Lung (tissue), 5 donors: ENCODE results near the gene BLOC1S1. TPM values are rescaled to one million over a fixed set of nuclear protein-coding genes. Genes with fewer than 3 reads are reported as not detected.

Source experiments
- polyA plus RNA-seq, 2 donors: library from polyadenylated mRNA; stranded (reverse); fragments of 200-250 nt; gene quantifications; one replicate each; pipeline ENCODE4 v1.2.1, GENCODE V29; 2013
- small RNA-seq: library from RNA; depleted of rRNA; stranded (forward); fragments of <200 nt; gene quantifications from one replicate; pipeline ENCODE3, GENCODE V24; 2014; ENCODE audit warnings: low replicate concordance
- total RNA-seq, 2 donors: library from RNA; depleted of rRNA in 1 of 2; stranded (reverse); fragments of >200 nt in 1 of 2; gene quantifications; one replicate each; pipeline ENCODE4 v1.2.1, GENCODE V29; 2014 to 2021
- donor health status: Bipolar disorder and iron deficiency.
- donor health status: healthy.
- donor health status: DM: yes; HTN: yes; CAD: no.

BLOC1S1 gene
- total and polyA plus RNA-seq, 4 donors: 53.9 to 374 (median 242) TPM

Small RNAs within 50 kb of the gene (small RNA-seq; reads per million reads assigned to genes)
- not detected for gene AC009779.1
- not detected for gene RF00017

Other genes starting within 250 kb of the BLOC1S1 start
- not detected for gene OR6C70, start 245.9 kb upstream of the BLOC1S1 start, total RNA-seq
- gene OR6C70, start 245.9 kb upstream of the BLOC1S1 start, polyA plus RNA-seq: not detected
- not detected for gene OR6C68, start 223.7 kb upstream of the BLOC1S1 start, total RNA-seq
- not detected for gene OR6C68, start 223.7 kb upstream of the BLOC1S1 start, polyA plus RNA-seq
- gene OR6C4, start 166.4 kb upstream of the BLOC1S1 start, total RNA-seq: not detected
- gene OR6C4, start 166.4 kb upstream of the BLOC1S1 start, polyA plus RNA-seq: not detected
- not detected for gene OR2AP1, start 143.6 kb upstream of the BLOC1S1 start, total RNA-seq
- not detected for gene OR2AP1, start 143.6 kb upstream of the BLOC1S1 start, polyA plus RNA-seq
- not detected for gene OR10P1, start 79.2 kb upstream of the BLOC1S1 start, total RNA-seq
- not detected for gene OR10P1, start 79.2 kb upstream of the BLOC1S1 start, polyA plus RNA-seq
- 10 to 100 TPM; 13.5 to 28.4 TPM for gene ITGA7, start 8.1 kb upstream of the BLOC1S1 start, total RNA-seq
- gene ITGA7, start 8.1 kb upstream of the BLOC1S1 start, polyA plus RNA-seq: 10 to 100 TPM in 1 of 2 donors, 1 to 10 TPM in 1; 8.2 to 22.0 TPM
- gene RDH5, start 4.3 kb downstream of the BLOC1S1 start, total RNA-seq: 1 to 10 TPM; 4.4 to 5.4 TPM
- 1 to 10 TPM; 3.1 to 3.4 TPM for gene RDH5, start 4.3 kb downstream of the BLOC1S1 start, polyA plus RNA-seq
- 1,000 to 10,000 TPM in 1 of 2 donors, 100 to 1,000 TPM in 1; 516 to 1,425 TPM for gene CD63, start 13.0 kb downstream of the BLOC1S1 start, total RNA-seq
- gene CD63, start 13.0 kb downstream of the BLOC1S1 start, polyA plus RNA-seq: 1,000 to 10,000 TPM; 1,829 to 2,824 TPM
- gene GDF11, start 27.1 kb downstream of the BLOC1S1 start, total RNA-seq: 1 to 10 TPM; 2.8 to 8.3 TPM
- 1 to 10 TPM in 1 of 2 donors, under 1 TPM in 1; 0.93 to 3.5 TPM for gene GDF11, start 27.1 kb downstream of the BLOC1S1 start, polyA plus RNA-seq
- 10 to 100 TPM; 51.9 to 76.7 TPM for gene SARNP, start 101.7 kb downstream of the BLOC1S1 start, total RNA-seq
- gene SARNP, start 101.7 kb downstream of the BLOC1S1 start, polyA plus RNA-seq: 100 to 1,000 TPM in 1 of 2 donors, 10 to 100 TPM in 1; 87.7 to 102 TPM
- 10 to 100 TPM; 22.4 to 69.2 TPM for gene ORMDL2, start 102.0 kb downstream of the BLOC1S1 start, total RNA-seq
- gene ORMDL2, start 102.0 kb downstream of the BLOC1S1 start, polyA plus RNA-seq: 10 to 100 TPM; 94.6 to 98.1 TPM
- gene DNAJC14, start 113.5 kb downstream of the BLOC1S1 start, total RNA-seq: 10 to 100 TPM; 24.9 to 33.0 TPM
- gene DNAJC14, start 113.5 kb downstream of the BLOC1S1 start, polyA plus RNA-seq: 10 to 100 TPM; 15.8 to 30.7 TPM
- gene MMP19, start 126.9 kb downstream of the BLOC1S1 start, total RNA-seq: 10 to 100 TPM in 1 of 2 donors, 1 to 10 TPM in 1; 9.6 to 53.9 TPM
- 10 to 100 TPM in 1 of 2 donors, 1 to 10 TPM in 1; 9.3 to 92.1 TPM for gene MMP19, start 126.9 kb downstream of the BLOC1S1 start, polyA plus RNA-seq
- gene PYM1, start 211.8 kb downstream of the BLOC1S1 start, total RNA-seq: 10 to 100 TPM; 32.0 to 32.3 TPM
- gene PYM1, start 211.8 kb downstream of the BLOC1S1 start, polyA plus RNA-seq: 10 to 100 TPM; 37.7 to 44.9 TPM
- 10 to 100 TPM; 33.7 to 41.1 TPM for gene DGKA, start 215.1 kb downstream of the BLOC1S1 start, total RNA-seq
- gene DGKA, start 215.1 kb downstream of the BLOC1S1 start, polyA plus RNA-seq: 10 to 100 TPM; 19.3 to 28.0 TPM
- gene PMEL, start 250.0 kb downstream of the BLOC1S1 start, total RNA-seq: 1 to 10 TPM in 1 of 2 donors, under 1 TPM in 1; 0.43 to 1.7 TPM
- 1 to 10 TPM; 1.0 to 1.1 TPM for gene PMEL, start 250.0 kb downstream of the BLOC1S1 start, polyA plus RNA-seq